Measurements from ENCODE around the gene CHRNE. TPM values are rescaled to one million over a fixed set of nuclear protein-coding genes. Genes with fewer than 3 reads are reported as not detected.

Gene CHRNE
- polyA plus RNA-seq, 2 of the 4 experiments (the other 2 are of a cell fraction): 0.10 to 0.13 TPM

- TF ChIP-seq FOSL2 (IDR thresholded peaks at IDR 0.05): no peak
- TF ChIP-seq FOSL2 (CRISPR knock-in tag; IDR thresholded peaks at IDR 0.05): peak; percentile 83
- TF ChIP-seq HDAC2 (IDR thresholded peaks at IDR 0.05): no peak
- TF ChIP-seq CEBPB (IDR thresholded peaks at IDR 0.05): 0 out of 4 replicates have a peak, but pooled peaks of 1 of the 2 experiments have one; percentile 9
- no peak for TF ChIP-seq NFE2L2 (conservative IDR thresholded peaks at IDR 0.05; ENCODE audit: low read length)
- TF ChIP-seq NR3C1 (IDR thresholded peaks at IDR 0.05): no peak
- TF ChIP-seq HOXB5 (CRISPR knock-in tag; IDR thresholded peaks at IDR 0.05): peak; percentile 80; the same call in 1 of the 2 replicates
- no peak for TF ChIP-seq SREBF2 (IDR thresholded peaks at IDR 0.05)
- TF ChIP-seq GATA3 (IDR thresholded peaks at IDR 0.05; ENCODE audit: borderline replicate concordance): 0 out of 2 replicates have a peak, but pooled peaks have one; percentile 12
- TF ChIP-seq ZSCAN20 (CRISPR knock-in tag; IDR thresholded peaks at IDR 0.05): no peak
- TF ChIP-seq ESRRA (IDR thresholded peaks at IDR 0.05; ENCODE audit: borderline replicate concordance, low read length): 0 out of 2 replicates have a peak, but pooled peaks have one; percentile 22
- no peak for TF ChIP-seq CHD2 (IDR thresholded peaks at IDR 0.05; ENCODE audit: low read length, partially characterized antibody)
- TF ChIP-seq KDM5A (IDR thresholded peaks at IDR 0.05): no peak
- TF ChIP-seq HOXA7 (CRISPR knock-in tag; IDR thresholded peaks at IDR 0.05): peak; percentile 69; the same call in 1 of the 2 replicates
- no peak for TF ChIP-seq NPAS2 (CRISPR knock-in tag; IDR thresholded peaks at IDR 0.05; ENCODE audit: borderline replicate concordance)
- TF ChIP-seq JUNB (IDR thresholded peaks at IDR 0.05): no peak
- no peak; a peak in 1 of 5 replicates for TF ChIP-seq JUN (IDR thresholded peaks at IDR 0.05)
- no peak for TF ChIP-seq ZFP36 (IDR thresholded peaks at IDR 0.05; ENCODE audit: borderline replicate concordance, partially characterized antibody)
- TF ChIP-seq HES2 (IDR thresholded peaks at IDR 0.05): no peak
- TF ChIP-seq HMGXB4 (CRISPR knock-in tag; IDR thresholded peaks at IDR 0.05; ENCODE audit: borderline replicate concordance): no peak
- TF ChIP-seq RFX5 (IDR thresholded peaks at IDR 0.05): no peak
- peak; percentile 64; the same call in 1 of the 2 replicates for TF ChIP-seq HOXB13 (CRISPR knock-in tag; IDR thresholded peaks at IDR 0.05; ENCODE audit: low read depth)
- TF ChIP-seq CTCF (IDR thresholded peaks at IDR 0.05): no peak
- TF ChIP-seq CHD4 (IDR thresholded peaks at IDR 0.05; ENCODE audit: borderline replicate concordance): no peak
- no peak for TF ChIP-seq RAD21 (conservative IDR thresholded peaks at IDR 0.05 in 1 of 2, IDR thresholded peaks at IDR 0.05 in 1 of 2)
- peak; percentile 98 for TF ChIP-seq MYC (IDR thresholded peaks at IDR 0.05; ENCODE audit: borderline replicate concordance, low read length)
- TF ChIP-seq CBX8 (IDR thresholded peaks at IDR 0.05): no peak
- peak; percentile 67 for TF ChIP-seq USF2 (IDR thresholded peaks at IDR 0.05)
- peak; percentile 99 for TF ChIP-seq MAX (IDR thresholded peaks at IDR 0.05)
- TF ChIP-seq EHMT2 (IDR thresholded peaks at IDR 0.05; ENCODE audit: low read depth): no peak
- peak; percentile 64; the same call in 1 of the 2 replicates for TF ChIP-seq TFCP2L1 (CRISPR knock-in tag; IDR thresholded peaks at IDR 0.05)
- TF ChIP-seq POLR2AphosphoS2 (conservative IDR thresholded peaks at IDR 0.05; ENCODE audit: low read length): no peak
- no peak for TF ChIP-seq REST (IDR thresholded peaks at IDR 0.05)
- no peak for TF ChIP-seq KDM1A (IDR thresholded peaks at IDR 0.05; ENCODE audit: low read depth)
Measured at GRCh38 chr17:4949321-4950074, 46.6 kb upstream of the CHRNE start (continued).
